GM18909 (cell line): ENCODE measurements around the gene RBM33.

ENCODE experiments used
- ATAC-seq: cut with Tn5 transposase; IDR thresholded peaks from one replicate; pipeline ENCODE4 v1.9.1; 2021; ENCODE audit warnings: mild to moderate bottlenecking; ENCODE audit not compliant: unreplicated experiment, poor library complexity

The RBM33 gene

GRCh38 chr7:155763691-155764437 lies 119.4 kb downstream of the RBM33 start:
- peak; percentile 76 for ATAC-seq

- ATAC-seq, result peak; percentile 33
Observed at GRCh38 chr7:155764438-155764793, 120.0 kb downstream of the RBM33 start.

- no peak for ATAC-seq
Observed at GRCh38 chr7:155765458-155765857, 121.0 kb downstream of the RBM33 start.

- no peak for ATAC-seq
Observed at GRCh38 chr7:155766386-155766785, 121.9 kb downstream of the RBM33 start.

DNA sequence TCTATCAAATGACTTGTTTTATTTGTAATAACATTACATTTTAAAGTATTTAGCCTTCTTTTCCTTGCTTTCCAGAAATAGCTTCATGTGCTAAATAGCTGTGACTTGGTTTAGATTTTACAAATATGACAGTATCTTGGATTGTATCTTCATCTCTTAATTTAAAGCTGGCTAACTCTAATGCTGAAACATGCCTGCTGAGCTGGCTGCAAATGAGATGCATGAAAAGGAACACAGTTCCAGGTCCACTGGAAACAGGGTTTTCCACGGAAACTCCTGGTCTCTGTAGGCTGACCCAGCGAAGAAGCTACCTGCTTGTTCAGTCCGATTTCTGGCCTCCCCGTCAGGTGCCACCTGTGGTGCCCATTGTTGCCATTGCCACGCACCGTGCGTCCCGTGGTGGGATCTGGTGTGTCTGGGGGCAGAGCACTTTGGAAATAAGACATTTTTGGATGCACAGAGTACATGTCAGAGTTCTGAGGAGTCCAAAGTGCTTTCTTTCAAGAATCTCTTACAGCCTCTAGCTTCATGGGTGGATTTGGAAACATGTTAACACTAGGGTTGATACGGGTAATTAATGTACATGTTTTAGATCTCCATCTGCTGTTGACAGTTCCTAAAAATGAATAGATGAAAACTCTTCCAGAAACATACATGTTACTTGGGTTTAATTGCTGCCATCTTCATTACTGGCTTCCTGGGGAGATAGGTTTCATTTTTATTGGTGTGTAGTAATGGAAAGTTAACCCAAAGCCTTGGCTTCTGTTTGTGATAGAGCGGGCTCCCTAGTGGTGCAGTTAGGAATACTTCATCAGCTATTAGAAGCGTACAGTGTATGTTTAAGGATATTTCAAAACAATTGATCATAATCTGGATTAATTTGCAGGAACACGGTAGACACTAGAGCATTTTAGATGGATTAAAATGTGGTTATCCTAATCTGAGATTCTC lies 122.8 kb downstream of the RBM33 start:
- ATAC-seq, result no peak

DNA sequence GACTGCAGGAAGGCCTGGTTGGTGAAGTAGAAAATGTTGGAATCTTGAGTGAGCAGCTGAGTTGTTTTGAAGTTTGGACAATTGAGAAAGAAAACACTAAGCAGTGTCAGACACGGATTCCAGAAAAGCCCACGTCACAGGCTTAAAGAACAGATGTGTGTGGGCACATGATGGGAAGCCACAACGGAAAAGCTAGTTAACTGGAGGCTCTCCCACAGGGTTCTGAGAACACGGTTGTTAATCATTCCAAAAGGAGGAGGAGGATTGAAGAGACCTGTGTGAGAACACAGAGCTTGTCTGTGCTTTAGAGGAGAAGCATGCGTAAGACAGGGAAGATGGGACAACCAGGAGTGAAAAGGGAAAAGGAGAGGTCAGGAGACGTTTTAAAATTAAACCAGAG lies 125.2 kb downstream of the RBM33 start:
- ATAC-seq, result no peak

- no peak for ATAC-seq
Observed at GRCh38 chr7:155770241-155770640, 125.8 kb downstream of the RBM33 start.

- no peak for ATAC-seq
Observed at GRCh38 chr7:155773531-155773930, 129.1 kb downstream of the RBM33 start.

GRCh38 chr7:155774947-155775346 lies 130.5 kb downstream of the RBM33 start:
- ATAC-seq, result no peak

DNA sequence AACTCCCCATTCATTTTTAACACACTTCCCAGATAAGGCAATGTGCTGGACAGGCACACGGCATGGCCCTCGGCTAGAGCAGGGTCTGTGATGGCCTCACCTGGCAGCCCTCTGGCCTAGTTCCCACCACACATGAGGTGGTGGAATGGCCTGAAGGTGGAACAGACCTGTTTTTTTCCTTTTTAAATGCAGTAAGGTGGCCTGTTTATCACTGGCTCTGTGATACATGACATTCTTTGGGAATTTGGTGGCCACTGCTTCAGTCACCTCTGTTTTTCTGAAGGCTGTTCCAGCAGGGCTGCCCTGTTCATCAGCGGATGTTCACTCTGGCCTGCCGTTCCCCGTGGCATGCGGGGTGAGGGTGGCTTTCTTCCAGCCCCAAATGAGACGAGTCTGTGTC lies 131.2 kb downstream of the RBM33 start:
- no peak for ATAC-seq

DNA sequence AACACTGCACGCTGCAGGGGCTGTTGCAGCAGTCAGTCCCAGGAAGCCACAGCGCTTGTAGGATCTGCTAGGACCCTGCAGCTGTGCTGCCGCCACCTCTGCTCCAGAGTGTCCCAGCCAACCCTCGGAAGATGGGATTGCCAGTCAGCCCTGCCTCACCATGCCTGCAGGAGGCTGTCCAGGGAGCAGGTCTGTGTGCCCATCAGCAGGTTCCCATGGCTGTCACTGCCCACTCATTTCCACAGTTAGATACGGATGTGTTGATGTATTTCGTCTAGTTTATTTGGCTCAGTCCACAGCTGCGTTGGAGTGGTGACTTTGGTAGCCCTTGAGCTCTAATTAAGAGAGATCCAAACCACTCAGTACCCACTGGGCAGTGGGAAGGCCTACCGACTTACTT lies 132.1 kb downstream of the RBM33 start:
- no peak for ATAC-seq

GRCh38 chr7:155778349-155778748 lies 133.9 kb downstream of the RBM33 start:
- ATAC-seq, result no peak

GRCh38 chr7:155780884-155781283 lies 136.4 kb downstream of the RBM33 start:
- no peak for ATAC-seq

DNA sequence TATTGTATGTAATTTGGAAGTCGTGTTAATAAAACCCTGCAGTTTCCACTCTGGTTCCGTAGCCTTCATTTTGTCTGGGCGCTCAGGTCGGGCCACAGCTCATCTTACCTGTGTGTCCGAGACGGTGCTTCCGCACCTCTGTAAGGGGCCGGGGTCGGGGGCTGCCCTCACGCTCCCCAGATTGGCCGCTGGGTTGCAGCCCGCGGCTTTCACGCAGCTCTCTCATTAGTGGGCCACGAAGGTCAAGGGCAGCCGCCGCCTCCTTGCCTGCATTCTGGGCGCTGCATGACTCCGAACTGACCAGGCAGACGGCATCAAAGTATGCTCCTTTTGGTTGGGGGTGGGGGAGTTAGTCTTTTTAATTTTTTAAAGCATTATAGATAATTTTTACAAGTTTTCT lies 137.0 kb downstream of the RBM33 start:
- no peak for ATAC-seq

- no peak for ATAC-seq
Observed at GRCh38 chr7:155782466-155782865, 138.0 kb downstream of the RBM33 start.

DNA sequence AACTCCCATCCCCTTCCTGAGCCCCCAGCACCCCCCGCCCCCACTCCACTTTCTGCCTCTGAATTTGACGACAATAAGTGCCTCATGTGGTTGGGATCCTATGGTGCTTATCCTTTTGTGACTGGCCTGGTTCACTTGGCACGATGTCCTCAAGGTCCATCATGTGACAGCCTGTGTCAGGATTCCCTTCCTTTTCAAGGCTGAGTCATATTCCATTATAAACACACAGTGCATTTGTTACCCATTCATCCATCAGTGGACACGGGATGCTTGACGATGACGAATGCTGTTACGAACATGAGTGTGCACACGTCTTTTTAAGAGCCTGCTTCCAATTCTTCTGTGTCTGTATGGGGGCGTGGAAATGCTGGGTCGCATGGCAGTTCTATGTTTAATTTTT lies 141.1 kb downstream of the RBM33 start:
- ATAC-seq, result no peak

GRCh38 chr7:155786491-155786890 lies 142.0 kb downstream of the RBM33 start:
- no peak for ATAC-seq

GRCh38 chr7:155787171-155787851 lies 142.8 kb downstream of the RBM33 start:
- ATAC-seq, result no peak

- ATAC-seq, result no peak
Observed at GRCh38 chr7:155788616-155789000, 144.1 kb downstream of the RBM33 start.

DNA sequence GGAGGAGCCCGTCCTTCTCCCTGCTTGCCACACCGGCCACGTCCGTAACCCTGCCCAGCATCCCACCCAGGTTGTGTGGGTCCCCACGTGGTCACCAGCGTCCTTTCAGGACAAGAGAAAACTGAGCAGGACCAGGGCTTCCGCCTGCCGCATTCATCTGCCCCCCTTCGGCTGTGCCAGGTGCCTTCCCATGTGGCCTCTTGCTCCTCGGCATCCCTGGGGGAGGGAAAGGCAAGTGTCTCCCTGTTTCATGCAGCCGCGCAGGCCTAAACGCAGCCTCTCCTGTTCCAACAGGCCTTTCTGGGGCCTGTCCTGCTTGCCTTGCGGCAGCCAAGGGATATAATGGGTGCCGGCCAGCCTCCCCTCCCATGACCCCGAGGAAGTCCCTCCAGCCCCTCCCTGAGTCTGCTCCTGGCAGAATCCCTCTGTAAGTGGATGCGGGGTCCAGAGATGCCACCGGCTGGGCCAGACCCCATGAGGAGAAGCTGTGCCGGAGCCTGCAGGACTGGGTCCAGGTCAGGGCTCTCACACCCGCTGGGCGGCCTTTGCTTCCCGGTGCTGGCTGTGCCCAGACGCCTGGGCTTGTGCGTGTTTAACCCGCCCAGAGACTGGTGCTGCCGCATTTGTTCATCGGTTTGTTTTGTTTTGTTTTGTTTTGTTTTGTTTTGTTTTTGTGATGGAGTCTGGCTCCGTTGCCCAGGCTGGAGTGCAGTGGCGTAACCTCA lies 144.7 kb downstream of the RBM33 start:
- ATAC-seq, result no peak
